HG02571 (cell line): Measurements from ENCODE around the gene DYNC1LI1.
"Not testable (repeated sequence)": the region's sequence is repeated elsewhere in the genome, so short reads cannot be mapped to it uniquely, and the experiment has no call there.

Experiments
- ATAC-seq: cut with Tn5 transposase; IDR thresholded peaks from one replicate; pipeline ENCODE4 v1.9.1; 2021; ENCODE audit warnings: mild to moderate bottlenecking, moderate library complexity; ENCODE audit not compliant: unreplicated experiment

DYNC1LI1 gene

DNA sequence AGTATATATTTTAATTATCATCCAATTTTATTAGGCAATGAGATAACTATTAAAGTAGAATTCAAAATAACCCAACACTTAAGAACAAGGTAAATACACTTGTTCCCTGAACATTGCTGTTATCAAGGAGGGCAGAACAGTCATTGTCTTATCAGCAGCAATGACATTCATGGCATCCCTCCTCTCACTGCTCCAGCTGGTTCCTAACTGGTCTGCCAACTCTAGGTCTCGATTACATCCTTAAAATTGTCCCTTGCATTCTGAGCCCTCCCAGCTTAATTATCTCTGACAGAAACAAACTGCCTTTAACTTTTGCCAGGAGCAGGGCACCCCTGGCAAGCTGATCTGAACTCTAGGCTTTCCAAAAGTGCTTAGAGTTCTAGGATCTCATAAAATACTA lies 14.0 kb upstream of the DYNC1LI1 start:
- ATAC-seq: no peak

DNA sequence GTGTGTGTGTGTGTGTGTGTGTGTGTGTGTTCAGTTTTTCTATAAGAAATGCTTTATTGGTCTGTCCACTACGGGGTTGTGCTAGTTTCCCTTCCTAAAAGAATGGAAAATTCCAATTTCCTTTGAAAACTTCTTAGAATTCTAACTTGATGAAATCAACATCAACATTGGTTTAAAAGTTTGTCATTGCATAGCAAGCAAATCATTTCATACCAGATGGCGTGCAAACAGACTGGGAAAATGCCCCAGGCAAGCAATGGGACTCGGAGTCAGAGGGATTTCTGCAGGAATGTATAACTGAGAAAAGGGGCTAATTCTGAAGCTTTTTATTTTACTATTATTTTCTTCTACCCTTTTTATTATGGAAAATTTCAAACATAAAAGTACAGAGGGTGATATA lies 13.1 kb upstream of the DYNC1LI1 start:
- ATAC-seq: no peak

DNA sequence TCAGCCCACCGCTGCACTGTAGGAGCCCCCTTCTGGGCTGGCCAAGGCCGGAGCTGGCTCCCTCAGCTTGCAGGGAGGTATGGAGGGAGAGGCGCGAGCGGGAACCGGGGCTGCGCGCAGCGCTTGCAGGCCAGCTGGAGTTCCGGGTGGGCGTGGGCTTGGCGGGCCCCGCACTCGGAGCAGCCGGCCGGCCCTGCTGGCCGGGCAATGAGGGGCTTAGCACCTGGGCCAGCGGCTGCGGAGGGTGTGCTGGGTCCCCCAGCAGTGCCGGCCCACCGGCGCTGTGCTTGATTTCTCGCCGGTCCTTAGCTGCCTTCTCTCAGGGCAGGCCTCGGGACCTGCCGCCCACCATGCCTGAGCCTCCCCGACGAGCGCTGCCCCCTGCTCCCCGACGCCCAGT lies 8.0 kb upstream of the DYNC1LI1 start:
- ATAC-seq: not testable (repeated sequence)

DNA sequence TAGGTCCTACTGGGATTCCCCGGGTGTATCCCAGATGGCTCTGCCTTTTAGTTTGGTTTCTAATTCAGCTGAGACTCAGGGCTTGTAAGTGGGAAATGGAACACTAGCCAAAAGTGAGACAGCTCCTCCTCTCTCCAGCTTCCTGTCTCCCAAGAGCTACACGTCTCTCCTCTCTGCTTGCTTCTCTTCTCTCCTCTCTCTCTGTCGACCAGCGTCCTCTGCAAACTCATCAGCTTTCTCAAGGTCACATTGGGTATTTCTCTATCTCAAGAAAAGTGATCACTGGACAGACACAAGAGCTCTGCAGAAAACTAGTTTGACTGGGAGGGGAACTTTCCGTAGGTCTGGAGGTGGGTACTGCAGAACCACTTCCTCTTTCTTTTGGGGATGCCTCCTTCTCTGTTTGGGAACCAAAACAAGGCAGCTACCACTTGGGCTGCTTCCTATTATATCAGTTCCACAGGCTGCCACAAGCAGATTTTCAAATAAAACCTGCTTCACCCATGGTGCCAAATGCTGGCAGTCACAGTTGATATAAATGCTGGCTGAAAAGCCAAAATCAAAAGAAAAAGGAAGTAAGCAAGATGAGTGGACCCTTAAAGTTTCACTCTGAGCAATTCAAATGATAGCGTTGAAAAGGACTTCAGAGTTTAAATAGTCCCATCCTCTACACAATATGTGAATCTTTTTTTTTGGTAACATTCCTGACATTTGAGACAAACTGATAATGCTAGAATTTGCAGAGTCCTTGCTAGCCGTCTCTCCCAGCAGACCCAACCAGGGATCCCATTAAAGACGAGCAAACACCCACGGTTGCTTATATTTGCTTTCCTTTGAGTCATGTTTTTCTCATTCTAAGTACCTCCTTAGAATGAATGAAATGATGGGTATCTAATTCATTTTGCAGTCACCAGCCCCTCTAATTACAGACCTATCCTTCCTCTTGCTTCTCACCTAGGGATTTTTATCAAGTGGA lies 7.2 kb upstream of the DYNC1LI1 start:
- peak; percentile 95 for ATAC-seq

DNA sequence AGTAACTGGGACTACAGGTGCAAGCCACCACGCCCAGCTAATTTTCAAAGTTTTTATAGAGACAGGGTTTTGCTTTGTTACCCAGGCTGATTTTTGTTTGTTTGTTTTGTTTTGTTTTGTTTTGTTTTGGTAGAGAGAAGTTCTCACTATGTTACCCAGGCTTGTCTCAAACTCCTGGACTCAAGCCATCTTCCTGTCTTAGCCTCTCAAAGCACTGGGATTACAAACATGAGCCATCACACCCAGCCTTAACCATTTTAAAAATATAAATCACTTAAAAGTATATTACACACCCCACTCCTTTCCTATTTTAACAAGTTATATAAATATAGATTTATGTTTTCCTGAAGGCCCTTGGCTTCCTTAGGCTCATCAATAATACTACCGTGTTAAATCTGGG lies 6.5 kb upstream of the DYNC1LI1 start:
- no peak for ATAC-seq

DNA sequence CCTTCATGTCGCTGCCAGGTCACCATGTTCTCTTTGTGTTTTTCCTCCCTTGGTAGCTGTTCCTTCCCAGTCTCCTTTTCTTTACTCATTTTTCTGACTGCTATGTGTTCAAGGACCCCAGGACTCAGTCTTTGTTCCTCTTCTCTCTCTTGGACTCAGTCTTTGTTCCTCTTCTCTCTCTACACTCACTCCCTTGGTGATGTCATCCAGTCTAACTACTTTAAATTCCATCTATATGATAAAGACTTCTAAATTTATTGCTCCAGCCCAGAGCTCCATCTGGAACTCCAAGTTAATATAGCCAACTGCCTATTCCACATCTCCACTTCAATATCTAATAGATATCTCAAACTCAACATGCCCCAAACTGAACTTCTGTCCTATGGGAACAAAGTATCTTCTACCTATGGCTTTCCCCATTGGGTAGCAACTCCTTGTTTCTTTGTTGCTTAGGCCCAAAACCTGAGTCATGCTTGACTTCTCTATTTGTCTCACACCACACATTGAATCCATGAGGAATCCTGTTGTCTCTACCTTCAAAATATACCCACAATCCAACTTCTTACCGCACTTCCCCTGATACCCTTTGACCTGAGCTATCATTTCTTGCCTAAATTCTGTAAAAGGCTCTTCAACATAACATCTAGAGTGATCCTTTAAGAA lies 4.9 kb upstream of the DYNC1LI1 start:
- ATAC-seq: no peak

DNA sequence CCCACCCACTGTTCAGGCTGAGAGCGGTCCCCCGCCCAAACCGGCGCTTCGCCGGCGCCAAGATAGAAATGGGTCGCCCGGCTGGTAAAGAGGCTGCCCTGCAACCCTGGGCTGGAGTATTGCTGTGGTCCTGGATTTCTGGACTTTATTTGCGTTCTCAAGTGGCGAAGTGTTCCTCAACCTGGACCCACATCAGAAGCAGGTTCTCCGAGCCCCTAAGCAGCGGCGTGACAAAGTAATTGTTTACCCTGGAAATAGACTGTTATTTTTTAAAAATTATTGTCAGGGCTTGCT lies 481 bp upstream of the DYNC1LI1 start:
- peak; percentile 32 for ATAC-seq

DNA sequence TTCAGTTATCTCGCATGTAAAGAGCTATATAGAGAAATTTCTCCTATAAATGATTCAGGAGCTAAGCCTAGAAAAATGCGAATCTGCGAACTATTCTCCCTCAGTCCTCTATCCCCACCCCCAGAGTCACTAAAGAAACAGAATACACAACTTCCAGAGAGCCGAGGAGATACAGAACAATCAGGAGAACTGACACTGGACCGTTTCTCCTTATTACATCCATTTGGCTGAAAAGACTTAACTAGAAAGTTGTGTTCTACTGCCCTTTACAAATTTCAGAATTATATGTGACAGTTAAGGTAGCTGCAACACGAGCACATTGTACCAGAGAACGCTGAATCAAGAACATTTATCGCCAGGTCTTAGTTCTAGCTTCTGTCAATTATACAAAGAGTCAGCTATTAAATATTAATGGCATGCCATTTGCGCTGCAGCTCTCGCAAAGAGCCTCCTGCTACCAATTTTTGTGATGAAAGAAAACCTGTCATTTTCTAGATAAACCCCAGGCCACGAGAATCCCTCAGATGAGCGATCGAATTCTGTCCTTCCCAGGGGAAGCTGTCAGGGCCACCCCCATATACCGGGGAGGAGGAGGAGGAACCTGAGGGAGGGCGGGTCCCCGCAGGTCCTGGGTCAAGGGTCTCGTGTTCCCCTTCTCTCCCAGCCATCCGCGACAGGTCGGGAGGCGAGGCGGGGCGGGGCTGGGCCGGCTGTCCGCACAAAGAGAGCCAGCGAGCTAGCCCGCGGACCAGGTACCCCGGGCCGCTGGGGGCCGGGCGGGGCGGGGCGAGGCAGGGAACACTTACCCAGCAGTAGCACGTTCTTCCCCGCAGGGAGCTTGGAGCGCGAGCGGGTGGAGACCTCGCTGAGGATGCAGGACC lies 878 bp downstream of the DYNC1LI1 start:
- peak; percentile 49 for ATAC-seq

DNA sequence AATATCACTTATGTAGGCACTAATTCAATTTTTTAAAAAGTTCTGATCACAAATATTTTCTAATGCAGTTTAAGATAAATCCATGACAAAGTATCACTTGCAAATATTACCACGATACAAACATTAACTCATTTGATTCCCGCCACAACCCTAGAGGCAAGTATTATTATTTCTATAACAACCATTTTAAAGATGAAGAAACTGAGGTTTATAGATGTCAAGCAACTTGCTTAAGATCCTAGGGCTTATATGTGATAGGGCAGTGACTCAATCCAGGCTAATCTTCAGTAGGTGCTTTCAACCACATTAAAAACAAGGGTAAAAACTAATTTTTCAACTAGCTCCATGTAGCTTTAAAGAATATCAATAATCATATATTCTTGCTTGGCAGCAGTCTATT lies 1.7 kb downstream of the DYNC1LI1 start:
- ATAC-seq: no peak

DNA sequence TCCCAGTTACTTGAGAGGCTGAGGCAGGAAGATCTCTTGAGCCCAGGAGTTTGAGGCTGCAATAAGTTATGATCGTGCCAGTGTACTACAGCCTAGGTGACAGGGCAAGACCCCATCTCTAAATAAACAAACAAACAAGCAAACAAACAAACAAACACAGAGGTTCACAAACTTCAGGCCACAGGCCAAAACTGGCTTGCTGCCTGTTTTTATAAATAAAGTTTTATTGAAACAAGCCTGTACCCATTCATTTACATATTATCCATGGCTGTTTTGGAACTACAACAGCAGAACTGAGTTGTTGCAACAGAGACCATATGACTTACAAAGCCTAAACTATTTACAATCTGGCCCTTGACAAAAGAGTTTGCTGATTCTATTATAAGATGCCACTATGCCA lies 6.5 kb downstream of the DYNC1LI1 start:
- ATAC-seq: no peak

DNA sequence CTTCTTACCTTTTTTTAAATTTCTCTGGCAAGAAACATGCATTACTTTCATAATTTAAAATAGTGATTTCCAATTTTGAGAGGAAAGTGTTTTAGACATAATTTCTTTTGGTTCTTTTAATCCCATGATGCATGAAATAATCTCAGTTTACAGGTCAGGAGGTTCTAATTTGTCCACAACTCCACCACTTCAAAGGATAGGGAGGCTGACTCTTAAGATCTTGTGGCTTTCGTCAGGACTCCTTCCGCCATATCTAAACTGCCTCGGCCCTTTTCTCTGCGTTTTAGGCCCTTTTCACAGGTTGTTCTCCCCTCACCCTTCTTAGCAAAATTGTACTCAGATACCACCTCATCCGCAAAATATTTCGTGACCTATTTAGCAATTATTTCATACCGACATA lies 8.0 kb downstream of the DYNC1LI1 start:
- no peak for ATAC-seq

DNA sequence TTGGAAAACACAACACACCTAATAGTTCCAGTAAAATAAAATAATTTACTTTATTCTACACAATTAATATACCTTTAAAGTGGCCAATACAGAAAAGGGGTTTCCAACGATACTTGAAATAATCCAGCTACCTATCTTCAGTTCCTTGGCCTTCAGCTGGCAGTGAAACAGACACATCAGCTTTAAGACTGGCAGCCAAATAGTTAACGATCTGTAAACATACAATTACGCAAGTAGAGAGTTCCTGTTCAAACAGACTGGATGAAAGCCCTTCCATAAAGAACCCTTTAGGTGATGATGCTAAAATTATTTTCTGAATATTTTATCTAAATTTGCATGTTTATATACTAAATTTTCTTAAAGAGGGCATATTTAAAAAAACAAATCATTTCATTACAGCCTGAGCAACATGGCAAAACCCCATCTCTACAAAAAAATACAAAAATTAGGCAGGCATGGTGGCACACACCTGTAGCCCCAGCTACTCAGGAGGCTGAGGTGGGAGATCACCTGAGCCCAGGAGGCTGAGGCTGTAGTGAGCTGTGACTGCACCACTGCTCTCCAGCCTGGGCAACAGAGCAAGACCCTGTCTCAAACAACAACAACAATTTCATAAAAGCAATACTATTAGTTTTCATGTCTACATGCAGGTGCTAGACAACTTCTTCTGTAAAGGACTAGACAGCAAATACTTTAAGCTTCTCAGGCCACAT lies 12.9 kb downstream of the DYNC1LI1 start:
- no peak for ATAC-seq

DNA sequence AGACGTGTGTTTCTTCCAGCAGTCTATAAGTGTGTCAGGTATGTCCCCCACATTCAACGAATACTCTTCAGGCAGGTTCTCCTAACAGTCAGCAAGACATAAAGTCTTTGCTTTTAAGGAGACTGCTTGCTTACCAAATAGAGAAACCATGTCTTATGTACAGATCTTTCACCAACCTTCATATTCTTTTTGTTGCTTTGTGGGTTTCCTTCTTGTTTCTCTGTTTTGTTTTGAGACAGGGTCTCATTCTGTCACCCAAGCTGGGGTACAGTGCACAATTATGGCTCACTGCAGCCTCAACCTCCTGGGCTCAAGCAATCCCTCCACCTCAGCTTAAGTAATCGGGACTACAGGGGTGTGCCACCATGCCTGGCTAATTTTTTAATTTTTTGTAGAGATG lies 14.3 kb downstream of the DYNC1LI1 start:
- ATAC-seq: no peak

DNA sequence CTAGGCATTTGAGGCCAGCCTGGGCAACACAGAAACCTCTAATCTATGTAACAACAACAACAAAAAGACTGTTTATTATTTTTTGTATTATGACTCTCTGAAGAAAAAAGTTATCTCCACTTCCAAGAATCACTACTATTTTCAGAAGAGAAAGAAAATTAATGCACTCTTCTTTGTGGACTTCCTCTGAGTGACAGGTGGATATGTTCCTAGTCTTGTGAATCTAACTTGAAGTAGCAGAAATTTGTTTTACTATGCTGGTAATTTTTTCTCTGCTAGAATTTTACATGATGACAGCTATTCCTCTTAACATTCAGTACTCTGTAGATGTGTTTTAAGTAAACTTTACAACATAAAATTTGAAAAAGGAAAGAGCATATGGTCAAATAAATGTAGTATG lies 16.7 kb downstream of the DYNC1LI1 start:
- ATAC-seq: no peak

DNA sequence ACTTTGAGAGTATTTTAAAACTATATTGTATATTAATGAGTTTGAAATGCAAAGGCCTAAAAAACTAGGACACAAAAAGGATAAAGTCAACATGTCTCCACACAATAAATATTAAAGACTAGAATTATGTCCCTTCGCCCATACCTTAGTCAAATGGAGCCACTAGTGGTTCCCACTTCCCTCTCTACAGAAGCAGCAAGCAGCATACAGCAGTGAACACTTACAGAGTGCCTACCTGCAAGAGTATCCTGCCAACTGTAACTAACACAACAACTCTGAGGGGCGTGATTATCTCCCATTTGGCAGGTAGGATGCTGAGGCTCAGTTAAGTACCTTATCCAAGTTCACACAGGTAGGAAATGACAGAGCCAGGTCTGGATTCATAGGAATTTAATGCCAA lies 17.2 kb downstream of the DYNC1LI1 start:
- no peak for ATAC-seq

DNA sequence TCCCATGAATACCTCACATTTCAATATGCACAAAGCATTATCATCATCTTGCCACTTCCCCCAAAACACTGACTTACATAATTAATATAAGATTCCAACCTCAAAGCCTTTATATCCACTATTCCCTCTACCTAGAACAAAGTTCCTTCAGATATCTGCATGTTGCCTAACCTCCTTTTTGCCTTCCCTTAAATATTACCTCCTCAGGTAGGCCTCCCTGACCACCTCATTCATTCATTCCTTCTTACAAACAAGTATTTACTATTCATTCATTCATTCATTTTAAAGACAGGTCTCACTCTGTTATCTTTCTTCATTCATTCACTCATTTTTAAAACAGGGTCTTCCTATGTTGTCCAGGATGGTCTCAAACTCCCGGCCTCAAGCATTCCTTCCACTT lies 18.6 kb downstream of the DYNC1LI1 start:
- ATAC-seq: no peak

DNA sequence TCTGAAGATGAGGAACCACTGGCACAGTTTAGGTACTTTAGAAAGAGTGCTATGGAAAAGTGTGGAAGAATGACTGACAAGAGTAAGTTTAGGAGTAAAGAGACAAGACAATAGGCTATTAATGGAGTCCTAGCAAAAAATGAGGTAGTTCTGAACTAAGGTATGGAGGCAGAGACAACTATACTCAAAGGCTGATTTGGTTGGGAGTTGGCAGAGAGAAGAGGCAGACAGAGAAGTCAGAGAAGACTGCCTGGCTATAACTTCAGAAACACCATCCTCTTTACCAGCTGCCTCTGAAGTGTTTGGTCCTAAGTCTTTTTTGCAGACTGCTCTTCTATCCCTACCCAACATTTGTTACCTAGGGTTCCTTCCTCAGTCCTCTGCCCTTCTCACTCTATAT lies 19.2 kb downstream of the DYNC1LI1 start:
- no peak for ATAC-seq

DNA sequence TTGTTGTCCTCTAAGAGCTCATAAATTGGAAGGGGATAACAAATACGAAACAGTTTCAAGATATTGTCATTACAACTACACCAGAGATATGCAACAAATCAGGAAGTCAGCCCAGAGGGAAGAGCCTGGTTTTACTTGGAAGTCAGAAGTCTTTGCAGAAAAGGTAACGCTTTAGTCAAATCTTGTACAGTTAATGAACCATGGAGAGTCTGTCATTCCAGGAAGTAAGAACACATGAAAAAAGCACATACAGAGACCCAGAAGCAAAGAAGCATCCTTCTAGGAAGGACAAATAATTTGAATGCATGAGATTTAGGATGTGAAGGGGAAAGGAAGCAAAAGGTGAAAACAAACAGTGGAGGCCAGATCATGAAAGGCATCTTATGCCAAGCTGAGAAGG lies 19.6 kb downstream of the DYNC1LI1 start:
- no peak for ATAC-seq

DNA sequence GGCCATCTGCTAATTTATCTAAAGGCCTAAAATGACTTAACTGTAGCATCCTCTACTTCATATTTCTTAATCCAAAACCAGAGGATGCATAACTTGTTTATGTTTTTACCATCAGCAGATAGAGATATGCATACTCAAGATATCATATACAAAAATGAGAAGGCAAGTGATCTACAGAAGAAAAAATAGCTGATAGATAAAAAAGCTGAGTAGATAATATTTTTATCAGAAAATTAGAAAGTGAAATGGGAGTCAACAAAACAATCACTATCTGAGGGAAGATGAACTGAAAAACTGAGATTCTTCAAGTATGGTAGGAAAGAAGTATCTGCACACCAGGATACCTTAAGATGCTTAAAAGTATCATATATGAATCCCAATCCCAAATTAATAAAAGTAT lies 25.4 kb downstream of the DYNC1LI1 start:
- ATAC-seq: no peak

DNA sequence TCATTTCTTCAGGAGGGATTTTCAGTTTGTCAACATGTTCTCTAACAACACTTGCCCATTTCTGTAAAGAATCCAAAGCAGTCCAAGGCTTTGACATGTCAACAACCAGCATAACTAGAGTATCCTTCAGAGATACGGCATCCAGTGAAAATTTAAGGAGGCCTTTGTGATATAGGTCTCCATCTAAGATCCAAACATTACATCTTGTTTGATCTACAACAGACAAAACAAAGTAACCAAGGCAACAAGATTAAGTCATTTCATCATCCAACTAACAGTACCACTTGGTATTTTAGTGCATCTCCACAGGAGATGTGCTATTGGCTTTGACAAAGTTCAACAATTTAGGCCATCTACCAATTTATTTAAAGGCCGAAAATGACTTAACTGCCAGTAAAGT lies 25.8 kb downstream of the DYNC1LI1 start:
- ATAC-seq: no peak

DNA sequence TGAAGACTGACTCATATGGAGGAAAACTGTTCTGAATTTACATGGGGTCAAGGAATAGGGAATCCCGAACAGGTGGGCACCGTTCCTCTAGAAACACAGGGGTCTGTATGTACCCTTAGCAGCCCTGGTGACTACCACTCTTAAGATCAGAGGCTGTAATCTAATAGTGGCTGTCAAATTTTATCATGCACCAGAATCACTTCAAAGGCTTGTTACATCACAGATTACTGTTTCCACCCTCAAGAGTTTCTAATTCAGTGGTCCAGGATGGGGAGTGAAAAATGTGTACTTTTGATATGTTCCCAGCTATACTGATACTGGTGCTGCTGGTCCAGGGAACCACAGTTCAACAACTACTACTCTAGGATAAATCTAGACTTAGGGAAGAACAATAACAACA lies 27.9 kb downstream of the DYNC1LI1 start:
- no peak for ATAC-seq
